HUDEP-2 (cell line): ENCODE measurements around the gene ADAT3.

Experiments used
- DNase-seq, 76 experiments: peaks; one replicate each; lab custom pipeline; 2025; ENCODE audit not compliant: unreplicated experiment in 76 of 76; lab: John Stamatoyannopoulos, UW

ADAT3 gene

DNA sequence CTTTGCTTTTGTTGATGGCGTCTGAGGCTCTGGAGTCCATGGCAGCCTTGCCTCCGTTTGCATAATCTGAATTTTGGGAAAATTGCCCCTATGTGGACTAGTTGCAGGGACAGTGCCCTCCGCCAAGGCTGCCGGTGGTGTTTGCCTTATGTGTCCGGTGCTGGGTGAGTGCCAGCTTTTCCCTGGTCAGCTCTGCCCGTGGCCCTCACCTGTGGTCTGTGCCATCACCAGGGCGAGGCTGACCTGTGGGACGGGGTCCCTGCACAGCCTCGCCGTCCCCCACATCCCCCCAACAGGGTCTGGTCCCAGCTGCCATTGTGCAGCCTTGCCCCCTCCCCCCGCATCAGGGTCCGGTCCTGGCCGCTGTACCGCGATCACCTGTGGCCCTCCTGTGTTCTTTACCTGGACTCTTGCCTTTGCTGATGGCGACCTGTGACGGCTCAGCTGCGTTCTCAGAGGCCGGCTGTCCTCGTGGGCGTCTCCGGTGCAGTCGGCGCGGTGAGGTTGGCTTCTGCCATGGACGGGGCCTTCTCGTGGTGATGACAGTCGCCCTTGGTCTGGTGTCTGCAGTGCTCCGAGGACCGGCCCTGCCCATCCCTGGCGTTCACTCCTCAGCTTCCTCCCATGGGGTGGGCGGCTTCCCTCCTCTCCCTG, 48.4 kb downstream of the ADAT3 start:
- DNase-seq = no peak

DNA sequence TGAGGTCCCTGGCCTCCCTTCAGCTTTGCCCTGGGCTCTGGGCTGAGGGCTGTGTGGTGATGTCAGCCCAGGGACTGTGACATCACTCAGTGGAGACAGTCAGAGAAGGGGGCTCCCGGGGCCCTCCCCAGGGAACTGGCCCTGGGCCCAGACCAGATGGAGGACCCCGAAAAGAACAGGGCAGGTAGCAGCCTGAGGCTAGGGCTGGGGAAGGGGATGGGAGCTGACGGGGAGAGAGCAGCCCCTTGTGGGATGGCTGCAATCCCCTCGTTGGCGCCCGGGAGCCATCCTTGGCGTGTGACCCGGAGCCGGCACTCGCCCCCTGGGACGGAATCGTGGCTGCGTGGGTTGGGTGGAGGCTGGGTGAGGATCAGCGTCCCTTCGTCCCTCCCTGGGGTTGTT, 49.3 kb downstream of the ADAT3 start:
- DNase-seq = no peak

DNA sequence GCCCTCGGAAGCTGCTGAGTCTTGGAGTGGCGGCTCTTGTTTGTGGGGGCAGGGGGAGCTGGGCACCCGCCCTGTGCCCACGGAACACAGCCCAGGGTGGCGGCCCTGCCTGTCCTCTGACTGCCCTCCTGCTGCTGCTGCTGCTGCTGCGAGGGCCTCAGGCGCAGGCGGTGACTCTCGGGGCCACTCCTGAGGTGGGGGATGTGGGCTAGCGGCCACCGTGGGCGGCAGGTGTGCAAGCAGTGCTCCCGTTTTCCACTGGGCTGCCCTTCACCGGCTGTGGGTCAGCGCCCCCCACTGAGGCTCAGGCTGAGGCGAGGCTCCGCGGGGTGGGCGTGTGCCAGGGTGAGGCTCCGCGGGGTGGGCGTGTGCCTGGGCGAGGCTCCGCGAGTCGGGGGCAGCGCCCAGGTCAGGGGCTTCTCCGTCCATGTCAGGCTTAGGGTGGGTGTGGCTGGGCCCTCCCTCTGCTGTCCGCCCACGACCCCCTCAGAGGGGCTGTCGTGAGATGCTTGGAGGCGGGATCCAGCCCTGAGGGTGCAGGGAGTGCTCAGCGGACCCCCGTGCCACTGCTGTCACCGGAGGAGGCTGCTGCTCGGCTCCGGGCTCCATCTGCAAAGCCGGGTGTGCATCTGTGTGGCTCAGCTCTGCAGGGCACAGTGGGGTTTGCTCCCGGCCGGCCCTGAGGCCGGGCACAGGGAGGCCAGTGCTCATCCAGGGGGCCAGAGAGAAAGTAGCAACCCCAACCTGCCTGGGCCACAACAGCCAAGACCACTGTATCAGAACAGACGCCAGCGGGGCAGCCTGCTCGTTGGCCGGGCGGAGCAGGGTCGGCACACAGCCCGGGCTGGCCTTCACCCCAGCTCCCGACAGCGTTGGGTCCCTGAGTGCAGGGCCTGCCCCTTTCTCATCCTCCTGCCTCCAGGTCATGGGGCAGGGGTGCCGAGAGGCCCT, 50.2 kb downstream of the ADAT3 start:
- peak in 1 of 76 experiments; percentile 15 for DNase-seq

DNA sequence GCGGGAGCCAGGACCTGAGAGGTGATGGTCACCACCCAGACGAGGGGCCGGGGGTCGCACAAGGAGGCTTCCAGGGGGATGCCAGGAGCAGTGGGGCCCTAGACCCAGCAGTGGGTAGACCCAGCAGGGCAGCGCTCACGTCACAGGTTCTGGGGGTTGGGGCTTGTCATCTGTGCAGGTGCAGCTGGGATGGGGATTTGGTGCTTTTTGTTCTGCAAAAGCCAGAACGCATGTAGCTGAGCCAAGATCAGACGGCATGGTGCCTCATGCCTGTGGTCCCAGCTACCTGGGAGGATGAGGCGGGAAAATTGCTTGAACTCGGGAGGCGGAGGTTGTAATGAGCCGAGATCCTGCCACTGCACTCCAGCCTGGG, 50.9 kb downstream of the ADAT3 start:
- DNase-seq = no peak

DNA sequence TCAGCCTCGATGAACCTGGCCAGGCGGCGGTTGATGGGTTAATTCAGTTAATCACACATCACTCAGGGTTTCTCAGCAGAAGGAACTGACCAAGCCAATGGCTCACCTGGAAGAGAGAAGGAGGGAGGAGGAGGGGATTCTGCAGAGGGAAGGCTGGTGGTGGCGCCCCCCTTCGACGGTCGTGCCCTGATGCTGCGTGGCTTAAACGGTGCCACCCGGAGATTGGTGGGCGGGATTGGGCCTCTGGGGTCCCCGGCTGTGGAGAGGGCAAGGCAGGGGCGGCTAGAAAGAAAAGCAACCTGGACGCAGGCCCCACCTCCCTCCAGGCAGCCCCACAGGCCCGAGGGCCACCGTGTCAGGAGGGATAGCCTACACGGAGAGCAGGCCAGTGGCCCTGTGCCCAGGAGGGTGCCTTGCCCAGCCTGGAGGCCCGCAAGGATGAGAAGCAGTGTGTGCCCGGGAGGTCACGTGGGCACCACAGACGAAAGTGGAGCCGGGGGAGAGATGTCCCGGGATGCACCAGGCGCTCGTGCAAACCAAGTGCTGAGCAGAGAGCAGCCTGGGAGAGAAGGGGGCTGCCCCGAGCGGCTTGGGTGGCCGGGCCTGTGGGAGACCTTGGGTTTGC, 51.8 kb downstream of the ADAT3 start:
- no peak for DNase-seq

DNA sequence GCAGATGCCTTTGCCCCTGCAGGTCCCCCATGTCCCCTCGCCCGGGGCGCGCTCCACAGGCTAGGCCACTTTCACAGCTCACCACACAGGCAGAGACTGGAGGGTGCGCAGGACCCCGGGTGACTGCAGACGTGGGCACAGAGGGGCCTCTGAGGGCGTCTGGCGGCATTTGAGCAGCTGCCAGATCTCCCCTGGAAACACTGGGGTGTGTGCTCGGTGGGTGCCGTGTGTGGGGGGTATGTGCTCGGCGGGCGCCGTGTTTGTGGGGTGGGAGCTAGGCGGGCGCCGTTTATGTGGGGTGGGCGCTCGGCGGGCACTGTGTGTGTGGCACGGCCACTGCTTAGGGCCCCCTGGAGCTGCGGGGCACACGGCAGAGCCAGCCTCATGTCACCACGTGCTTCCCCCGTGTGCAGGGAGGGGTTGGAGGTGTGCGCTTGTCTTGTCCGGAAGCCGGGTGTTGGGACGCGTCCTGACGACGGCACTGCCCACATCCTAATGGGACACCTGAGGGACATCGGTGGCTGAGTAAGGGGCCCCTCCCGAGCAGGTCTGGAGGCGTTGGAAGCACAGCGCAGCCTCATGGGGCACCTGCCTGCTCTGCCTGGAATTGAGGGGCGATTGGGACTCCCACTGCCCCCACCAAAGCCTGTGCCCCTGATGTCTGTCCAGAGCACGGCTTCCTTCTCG, 52.5 kb downstream of the ADAT3 start:
- DNase-seq = no peak

DNA sequence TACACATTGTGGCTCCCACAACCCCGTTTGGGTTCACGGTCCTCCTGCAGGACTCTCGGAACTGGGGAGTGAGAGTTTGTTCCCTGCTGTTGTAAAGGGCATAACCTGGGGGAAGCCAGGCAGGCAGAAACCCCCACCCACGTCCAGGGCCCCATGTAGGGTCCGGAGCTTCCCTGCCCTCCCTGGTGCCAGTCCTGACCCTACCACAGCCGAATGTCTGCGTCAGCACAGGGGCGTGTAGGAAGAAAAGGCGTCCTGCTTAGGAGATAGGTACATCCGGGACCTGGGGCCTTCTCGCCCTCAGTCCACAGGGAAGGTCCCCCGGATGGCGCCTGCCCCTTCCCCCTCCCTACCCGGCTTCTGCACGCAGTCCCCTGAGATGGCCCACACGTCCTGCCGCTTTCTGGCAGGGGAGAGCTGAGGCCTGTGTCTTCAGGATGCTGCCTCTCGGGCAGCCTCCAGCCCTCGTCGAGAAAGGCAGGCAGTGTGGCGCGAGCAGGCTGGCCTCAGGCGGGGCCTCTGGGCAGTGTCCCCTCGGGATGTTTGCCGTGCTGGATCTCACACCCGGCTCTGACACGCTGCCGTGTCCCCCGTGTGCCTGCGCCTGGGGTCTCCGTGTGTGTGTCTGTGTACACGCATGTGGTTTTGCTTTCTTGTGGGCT, 54.9 kb downstream of the ADAT3 start:
- DNase-seq = no peak

DNA sequence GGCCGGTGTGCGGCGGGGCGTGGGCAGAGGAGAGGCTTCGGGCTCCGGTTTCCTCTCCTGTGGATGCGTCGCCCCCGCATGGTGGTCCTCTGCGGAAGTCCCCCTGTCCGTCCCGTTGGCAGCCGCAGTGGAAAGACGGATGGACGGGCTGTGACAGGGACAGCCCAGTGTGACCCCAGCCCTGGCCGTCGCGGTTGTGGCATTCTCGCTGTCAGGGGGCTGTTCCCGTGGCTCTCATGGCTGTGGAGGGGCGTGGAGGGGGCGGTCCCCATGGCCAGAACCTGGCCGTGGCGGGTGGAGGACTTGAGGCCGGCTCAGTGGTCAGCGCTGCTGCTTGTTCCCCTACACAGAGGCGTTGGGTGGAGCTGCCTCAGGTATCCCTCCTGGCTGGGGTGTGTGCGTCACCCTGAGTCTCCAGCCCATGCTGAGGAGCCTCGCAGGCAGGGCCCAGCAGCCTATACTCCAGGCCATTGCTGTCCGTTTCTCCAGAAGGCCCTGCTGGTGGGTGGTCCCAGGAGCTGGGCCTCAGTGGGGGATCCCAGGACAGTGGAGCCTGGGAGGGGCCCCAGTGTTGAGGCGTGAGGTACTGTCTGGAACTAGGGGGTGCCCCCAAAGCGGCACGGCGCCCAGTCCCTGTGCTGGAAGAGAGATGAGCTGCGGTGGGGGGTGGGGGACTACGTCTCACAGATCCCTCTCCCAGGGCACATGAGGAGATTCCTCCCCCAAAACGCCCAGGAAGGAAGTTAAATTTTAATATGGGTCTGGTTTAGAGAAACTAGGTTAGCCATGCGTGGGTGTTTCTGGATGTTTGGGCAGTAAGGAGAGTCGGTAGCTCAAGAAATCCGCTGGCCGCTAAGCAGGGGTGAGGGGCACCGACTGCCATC, 56.0 kb downstream of the ADAT3 start:
- DNase-seq = no peak

DNA sequence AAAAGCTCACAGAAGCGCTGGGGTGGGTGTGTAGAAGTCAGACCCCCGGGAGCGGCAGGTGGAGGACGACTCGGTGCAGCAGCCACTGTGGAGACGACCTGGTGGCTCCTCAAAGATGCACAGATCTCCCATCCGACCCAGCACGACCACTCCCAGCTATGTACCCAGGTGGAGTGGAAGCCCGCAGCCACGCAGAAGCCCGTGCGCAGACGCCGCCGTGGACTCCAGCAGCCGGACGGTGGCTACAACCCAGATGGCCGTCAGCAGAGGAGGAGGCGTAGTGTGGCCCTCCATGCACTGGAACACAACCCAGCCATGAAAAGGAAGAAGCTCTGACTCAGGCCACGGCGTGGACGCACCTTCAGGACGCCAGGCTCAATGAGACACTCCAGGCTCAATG, 57.5 kb downstream of the ADAT3 start:
- DNase-seq = no peak
